HepG2 (cell line): ENCODE results near the gene FNDC7. TPM values are rescaled to one million over a fixed set of nuclear protein-coding genes. Genes with fewer than 3 reads are reported as not detected.

Source experiments
- ARNT2 ChIP-seq: sonication (generic); formaldehyde crosslinking; IDR thresholded peaks from 2 replicates; pipeline ENCODE4 v1.8.0; 2022; ENCODE audit warnings: mild to moderate bottlenecking, low read depth, missing genetic modification reagents, moderate library complexity
- HOXD1 ChIP-seq: sonication (generic); formaldehyde crosslinking; IDR thresholded peaks from 2 replicates; pipeline ENCODE4 v1.5.0; 2020; ENCODE audit warnings: missing genetic modification reagents
- LBX2 ChIP-seq: sonication (generic); formaldehyde crosslinking; IDR thresholded peaks from 2 replicates; pipeline ENCODE4 v1.5.0; 2020; ENCODE audit warnings: missing genetic modification reagents, mild to moderate bottlenecking, borderline replicate concordance
- MIXL1 ChIP-seq: IDR thresholded peaks from 2 replicates; pipeline ENCODE4 v1.6.1; 2016
- NFE2 ChIP-seq: sonication (generic); formaldehyde crosslinking; IDR thresholded peaks from 2 replicates; pipeline ENCODE4 v1.4.0; 2020; ENCODE audit warnings: missing genetic modification reagents
- PHB2 ChIP-seq: fragments of 450-650 bp; IDR thresholded peaks from 2 replicates; pipeline ENCODE4 v1.6.1; 2018; ENCODE audit not compliant: partially characterized antibody
- SOX5 ChIP-seq: IDR thresholded peaks from 2 replicates; pipeline ENCODE4 v1.6.1; 2016; ENCODE audit warnings: borderline replicate concordance
- SP140L ChIP-seq: sonication (generic); formaldehyde crosslinking; IDR thresholded peaks from 2 replicates; pipeline ENCODE4 v1.4.0; 2020; ENCODE audit warnings: missing genetic modification reagents, borderline replicate concordance
- ZNF776 ChIP-seq: sonication (generic); formaldehyde crosslinking; IDR thresholded peaks from 2 replicates; pipeline ENCODE4 v1.4.0; 2020; ENCODE audit warnings: mild to moderate bottlenecking, missing genetic modification reagents
- ZNF879 ChIP-seq: sonication (generic); formaldehyde crosslinking; IDR thresholded peaks from 2 replicates; pipeline ENCODE4 v1.8.1; 2023; ENCODE audit warnings: missing genetic modification reagents
- polyA plus RNA-seq, 8 experiments: library from polyadenylated mRNA; depleted of rRNA in 3 of 8; stranded (reverse) in 7 of 8; unstranded in 1 of 8; fragments of >200 nt; fragmentation: Illumina TruSeq in 4 of 8; extraction: Trizol in 4 of 8; gene quantifications; 2 replicates each; pipeline versions ENCODE4 v1.2.1 to v1.2.3, GENCODE V29; 2011 to 2016; ENCODE audit warnings: low read depth in 4 of 8, missing spikeins in 1 of 8, mixed read lengths in 1 of 8; ENCODE audit not compliant: insufficient read depth in 1 of 8
- total RNA-seq, 5 experiments: library from RNA; depleted of rRNA; stranded (reverse); fragments of >200 nt; fragmentation: Illumina TruSeq; extraction: Trizol; gene quantifications; 2 replicates each; pipeline ENCODE4 v1.2.3, GENCODE V29; 2016; ENCODE audit warnings: low read depth in 1 of 5
- TF ChIP-seq, protein P1 (sequence below): sonication (generic); formaldehyde crosslinking; IDR thresholded peaks from 2 replicates; pipeline ENCODE4 v1.5.0; 2020; ENCODE audit warnings: mild to moderate bottlenecking, missing genetic modification reagents, borderline replicate concordance
- TF ChIP-seq, protein P2 (sequence below): sonication (generic); formaldehyde crosslinking; IDR thresholded peaks from 2 replicates; pipeline ENCODE4 v1.4.0; 2020; ENCODE audit warnings: mild to moderate bottlenecking, missing genetic modification reagents
- TF ChIP-seq, protein P3 (sequence below): sonication (generic); formaldehyde crosslinking; IDR thresholded peaks from 2 replicates; pipeline ENCODE4 v1.5.1; 2020; ENCODE audit warnings: missing genetic modification reagents, mild to moderate bottlenecking, borderline replicate concordance

FNDC7 gene
- total and polyA plus RNA-seq, 2 of the 13 experiments (the other 11 are each of a cell fraction or from before 2014, with no cell fraction given), result 0.03 TPM; not detected in 1

DNA sequence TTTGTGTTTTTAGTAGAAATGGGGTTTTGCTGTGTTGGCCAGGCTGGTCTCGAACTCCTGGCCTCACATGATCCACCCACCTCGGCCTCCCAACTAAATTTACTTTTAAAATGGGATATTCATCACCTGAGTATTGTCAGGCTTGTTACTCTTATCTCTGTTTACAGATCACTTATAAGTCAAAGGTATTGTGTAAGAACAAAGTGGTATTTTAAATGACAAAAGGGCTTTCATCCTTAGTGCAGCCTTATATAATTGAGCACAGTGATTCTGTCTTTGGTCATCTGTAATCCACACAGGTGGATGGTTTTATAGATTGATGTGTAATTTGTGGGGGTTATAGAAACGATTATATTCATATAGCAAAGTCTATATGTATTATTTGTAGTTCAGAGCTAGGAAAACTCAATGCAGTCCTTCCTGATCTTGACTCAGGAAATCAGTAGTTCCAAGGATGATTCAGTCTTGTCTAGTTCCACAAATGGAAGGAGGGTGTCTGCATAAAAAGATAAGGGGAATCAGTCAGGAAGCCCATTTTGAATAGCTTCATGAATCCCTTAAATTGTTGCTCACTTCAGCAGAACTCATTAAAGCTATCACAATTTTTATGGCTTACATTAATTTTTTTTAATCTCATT is 68.3 kb downstream of the FNDC7 start (continued):
- TF ChIP-seq, protein P1, sequence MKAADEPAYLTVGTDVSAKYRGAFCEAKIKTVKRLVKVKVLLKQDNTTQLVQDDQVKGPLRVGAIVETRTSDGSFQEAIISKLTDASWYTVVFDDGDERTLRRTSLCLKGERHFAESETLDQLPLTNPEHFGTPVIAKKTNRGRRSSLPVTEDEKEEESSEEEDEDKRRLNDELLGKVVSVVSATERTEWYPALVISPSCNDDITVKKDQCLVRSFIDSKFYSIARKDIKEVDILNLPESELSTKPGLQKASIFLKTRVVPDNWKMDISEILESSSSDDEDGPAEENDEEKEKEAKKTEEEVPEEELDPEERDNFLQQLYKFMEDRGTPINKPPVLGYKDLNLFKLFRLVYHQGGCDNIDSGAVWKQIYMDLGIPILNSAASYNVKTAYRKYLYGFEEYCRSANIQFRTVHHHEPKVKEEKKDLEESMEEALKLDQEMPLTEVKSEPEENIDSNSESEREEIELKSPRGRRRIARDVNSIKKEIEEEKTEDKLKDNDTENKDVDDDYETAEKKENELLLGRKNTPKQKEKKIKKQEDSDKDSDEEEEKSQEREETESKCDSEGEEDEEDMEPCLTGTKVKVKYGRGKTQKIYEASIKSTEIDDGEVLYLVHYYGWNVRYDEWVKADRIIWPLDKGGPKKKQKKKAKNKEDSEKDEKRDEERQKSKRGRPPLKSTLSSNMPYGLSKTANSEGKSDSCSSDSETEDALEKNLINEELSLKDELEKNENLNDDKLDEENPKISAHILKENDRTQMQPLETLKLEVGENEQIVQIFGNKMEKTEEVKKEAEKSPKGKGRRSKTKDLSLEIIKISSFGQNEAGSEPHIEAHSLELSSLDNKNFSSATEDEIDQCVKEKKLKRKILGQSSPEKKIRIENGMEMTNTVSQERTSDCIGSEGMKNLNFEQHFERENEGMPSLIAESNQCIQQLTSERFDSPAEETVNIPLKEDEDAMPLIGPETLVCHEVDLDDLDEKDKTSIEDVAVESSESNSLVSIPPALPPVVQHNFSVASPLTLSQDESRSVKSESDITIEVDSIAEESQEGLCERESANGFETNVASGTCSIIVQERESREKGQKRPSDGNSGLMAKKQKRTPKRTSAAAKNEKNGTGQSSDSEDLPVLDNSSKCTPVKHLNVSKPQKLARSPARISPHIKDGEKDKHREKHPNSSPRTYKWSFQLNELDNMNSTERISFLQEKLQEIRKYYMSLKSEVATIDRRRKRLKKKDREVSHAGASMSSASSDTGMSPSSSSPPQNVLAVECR, result no peak
- no peak for TF ChIP-seq NFE2 (CRISPR knock-in tag)
- TF ChIP-seq, protein P2, sequence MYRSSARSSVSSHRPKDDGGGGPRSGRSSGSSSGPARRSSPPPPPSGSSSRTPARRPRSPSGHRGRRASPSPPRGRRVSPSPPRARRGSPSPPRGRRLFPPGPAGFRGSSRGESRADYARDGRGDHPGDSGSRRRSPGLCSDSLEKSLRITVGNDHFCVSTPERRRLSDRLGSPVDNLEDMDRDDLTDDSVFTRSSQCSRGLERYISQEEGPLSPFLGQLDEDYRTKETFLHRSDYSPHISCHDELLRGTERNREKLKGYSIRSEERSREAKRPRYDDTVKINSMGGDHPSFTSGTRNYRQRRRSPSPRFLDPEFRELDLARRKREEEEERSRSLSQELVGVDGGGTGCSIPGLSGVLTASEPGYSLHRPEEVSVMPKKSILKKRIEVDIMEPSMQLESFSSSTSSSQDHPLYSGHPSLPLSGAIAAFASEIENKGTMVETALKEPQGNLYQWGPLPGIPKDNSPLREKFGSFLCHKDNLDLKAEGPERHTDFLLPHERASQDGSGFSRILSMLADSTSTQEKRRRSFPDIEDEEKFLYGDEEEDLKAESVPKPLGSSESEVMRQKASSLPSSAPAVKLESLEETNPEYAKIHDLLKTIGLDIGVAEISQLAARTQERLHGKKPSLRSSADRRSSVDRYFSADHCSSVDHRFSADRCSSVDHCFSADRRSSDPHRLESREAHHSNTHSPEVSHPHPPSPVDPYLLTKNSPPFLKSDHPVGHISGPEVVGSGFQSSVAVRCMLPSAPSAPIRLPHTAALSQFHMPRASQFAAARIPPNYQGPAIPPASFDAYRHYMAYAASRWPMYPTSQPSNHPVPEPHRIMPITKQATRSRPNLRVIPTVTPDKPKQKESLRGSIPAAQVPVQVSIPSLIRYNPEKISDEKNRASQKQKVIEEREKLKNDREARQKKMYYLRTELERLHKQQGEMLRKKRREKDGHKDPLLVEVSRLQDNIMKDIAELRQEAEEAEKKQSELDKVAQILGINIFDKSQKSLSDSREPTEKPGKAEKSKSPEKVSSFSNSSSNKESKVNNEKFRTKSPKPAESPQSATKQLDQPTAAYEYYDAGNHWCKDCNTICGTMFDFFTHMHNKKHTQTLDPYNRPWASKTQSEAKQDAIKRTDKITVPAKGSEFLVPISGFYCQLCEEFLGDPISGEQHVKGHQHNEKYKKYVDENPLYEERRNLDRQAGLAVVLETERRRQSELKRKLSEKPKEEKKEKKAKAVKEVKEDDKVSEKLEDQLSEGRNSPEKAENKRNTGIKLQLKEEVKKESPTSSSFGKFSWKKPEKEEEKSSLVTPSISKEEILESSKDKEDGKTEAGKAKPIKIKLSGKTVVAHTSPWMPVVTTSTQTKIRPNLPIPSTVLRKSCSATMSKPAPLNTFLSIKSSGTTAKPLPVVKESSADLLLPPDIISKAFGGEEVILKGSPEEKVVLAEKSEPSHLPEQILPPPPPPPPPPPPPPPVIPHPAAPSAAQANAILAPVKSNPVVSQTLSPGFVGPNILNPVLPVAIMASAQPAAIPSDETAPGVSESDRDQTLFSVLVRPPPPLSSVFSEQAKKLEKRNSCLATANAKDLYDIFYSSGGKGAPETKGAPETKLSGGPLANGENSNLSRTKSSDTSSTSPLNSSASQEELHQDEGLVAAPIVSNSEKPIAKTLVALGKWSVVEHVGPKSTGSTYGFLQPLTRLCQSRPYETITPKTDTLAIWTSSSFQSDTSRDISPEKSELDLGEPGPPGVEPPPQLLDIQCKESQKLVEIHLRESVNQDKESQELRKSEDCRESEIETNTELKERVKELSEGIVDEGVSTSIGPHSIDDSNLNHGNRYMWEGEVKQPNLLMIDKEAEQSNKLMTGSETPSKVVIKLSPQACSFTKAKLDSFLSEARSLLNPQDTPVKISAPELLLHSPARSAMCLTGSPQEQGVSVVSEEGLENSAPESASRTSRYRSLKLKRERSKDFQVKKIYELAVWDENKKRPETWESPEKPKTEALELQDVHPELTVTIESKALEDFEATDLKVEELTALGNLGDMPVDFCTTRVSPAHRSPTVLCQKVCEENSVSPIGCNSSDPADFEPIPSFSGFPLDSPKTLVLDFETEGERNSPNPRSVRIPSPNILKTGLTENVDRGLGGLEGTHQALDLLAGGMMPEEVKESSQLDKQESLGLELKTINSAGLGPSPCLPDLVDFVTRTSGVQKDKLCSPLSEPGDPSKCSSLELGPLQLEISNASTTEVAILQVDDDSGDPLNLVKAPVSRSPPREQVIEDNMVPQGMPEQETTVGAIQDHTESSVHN, result no peak
- TF ChIP-seq SOX5 (CRISPR knock-in tag), result peak; percentile 76
- TF ChIP-seq PHB2, result no peak
- TF ChIP-seq MIXL1 (CRISPR knock-in tag), result no peak
- no peak for TF ChIP-seq HOXD1 (CRISPR knock-in tag)
- TF ChIP-seq SP140L (CRISPR knock-in tag), result no peak
- no peak for TF ChIP-seq ZNF776
- TF ChIP-seq, protein P3, sequence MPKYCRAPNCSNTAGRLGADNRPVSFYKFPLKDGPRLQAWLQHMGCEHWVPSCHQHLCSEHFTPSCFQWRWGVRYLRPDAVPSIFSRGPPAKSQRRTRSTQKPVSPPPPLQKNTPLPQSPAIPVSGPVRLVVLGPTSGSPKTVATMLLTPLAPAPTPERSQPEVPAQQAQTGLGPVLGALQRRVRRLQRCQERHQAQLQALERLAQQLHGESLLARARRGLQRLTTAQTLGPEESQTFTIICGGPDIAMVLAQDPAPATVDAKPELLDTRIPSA, result no peak
- TF ChIP-seq ZNF879 (CRISPR knock-in tag), result no peak
- no peak for TF ChIP-seq ARNT2
- no peak for TF ChIP-seq LBX2 (CRISPR knock-in tag)
- TF ChIP-seq, all 625 proteins: peak for 4
